Stomach (tissue), 4 donors: ENCODE measurements around the gene GLYR1.

Experiments
- CTCF ChIP-seq, 7 experiments: fragments of 450-650 bp in 4 of 7; fragments of 200-600 bp in 3 of 7; sonication (generic) in 3 of 7; IDR thresholded peaks; one replicate each; pipeline ENCODE4 v1.5.1; 2016 to 2019; ENCODE audit warnings: antibody characterized with exemption in 7 of 7, control low read depth in 2 of 7, mild to moderate bottlenecking in 1 of 7
- POLR2A ChIP-seq, 4 donors: fragments of 450-650 bp; IDR thresholded peaks; one replicate each; pipeline ENCODE4 v1.6.1; 2016; ENCODE audit warnings: antibody characterized with exemption in 4 of 4, control low read depth in 2 of 4, mild to moderate bottlenecking in 1 of 4, moderate library complexity in 1 of 4

- TF ChIP-seq CTCF (IDR thresholded peaks at IDR 0.05) (no peak), POLR2A (IDR thresholded peaks at IDR 0.05) (no peak)
Measured at GRCh38 chr16:4871071-4871470, 24.0 kb upstream of the GLYR1 start.
